ENCODE data around the gene SPTLC1.

Gene SPTLC1

GRCh38 chr9:92059661-92060060 lies 55.6 kb downstream of the SPTLC1 start:
- Histone ChIP-seq H3K4me3 (ENCODE audit: severe bottlenecking) (no peak overlapping the region), H3K27me3 (ENCODE audit: insufficient read depth, poor library complexity, severe bottlenecking) (no peaks in the 10 kb centered on the region), H3K9me3 (ENCODE audit: severe bottlenecking) (no peaks in the 10 kb centered on the region), H3K4me1 (ENCODE audit: insufficient read depth, poor library complexity, severe bottlenecking) (no peaks in the 10 kb centered on the region), H3K27ac (ENCODE audit: poor library complexity, severe bottlenecking) (no peak overlapping the region), H3K36me3 (ENCODE audit: low read depth) (peaks cover 63% of the 10 kb centered on the region)
- ATAC-seq (ENCODE audit: low read depth) (no peak), DNase-seq (ENCODE audit: low spot score) (no peak)
- TF ChIP-seq CTCF (IDR thresholded peaks at IDR 0.05; ENCODE audit: poor library complexity, severe bottlenecking): no peak

- TF ChIP-seq CTCF (IDR thresholded peaks at IDR 0.05; ENCODE audit: poor library complexity, severe bottlenecking): no peak
- ATAC-seq (ENCODE audit: low read depth) (no peak), DNase-seq (ENCODE audit: low spot score) (no peak)
- no peak overlapping the region for H3K27ac ChIP-seq (ENCODE audit: poor library complexity, severe bottlenecking)
- no peaks in the 10 kb centered on the region for H3K4me1 ChIP-seq (ENCODE audit: insufficient read depth, poor library complexity, severe bottlenecking)
- peaks cover 66% of the 10 kb centered on the region for H3K36me3 ChIP-seq (ENCODE audit: low read depth)
- H3K27me3 ChIP-seq (ENCODE audit: insufficient read depth, poor library complexity, severe bottlenecking): no peaks in the 10 kb centered on the region
- no peak overlapping the region for H3K4me3 ChIP-seq (ENCODE audit: severe bottlenecking)
- H3K9me3 ChIP-seq (ENCODE audit: severe bottlenecking): no peaks in the 10 kb centered on the region
These were observed 56.3 kb downstream of the SPTLC1 start for GRCh38 chr9:92058723-92059444.

GRCh38 chr9:92058026-92058425 lies 57.2 kb downstream of the SPTLC1 start:
- TF ChIP-seq CTCF (IDR thresholded peaks at IDR 0.05; ENCODE audit: poor library complexity, severe bottlenecking): no peak
- ATAC-seq (ENCODE audit: low read depth): no peak
- no peaks in the 10 kb centered on the region for H3K4me1 ChIP-seq (ENCODE audit: insufficient read depth, poor library complexity, severe bottlenecking)
- H3K27me3 ChIP-seq (ENCODE audit: insufficient read depth, poor library complexity, severe bottlenecking): no peaks in the 10 kb centered on the region
- no peaks in the 10 kb centered on the region for H3K9me3 ChIP-seq (ENCODE audit: severe bottlenecking)
- no peak for DNase-seq (ENCODE audit: low spot score)
- no peak overlapping the region for H3K27ac ChIP-seq (ENCODE audit: poor library complexity, severe bottlenecking)
- no peak overlapping the region for H3K4me3 ChIP-seq (ENCODE audit: severe bottlenecking)
- peaks cover 69% of the 10 kb centered on the region for H3K36me3 ChIP-seq (ENCODE audit: low read depth)

DNA sequence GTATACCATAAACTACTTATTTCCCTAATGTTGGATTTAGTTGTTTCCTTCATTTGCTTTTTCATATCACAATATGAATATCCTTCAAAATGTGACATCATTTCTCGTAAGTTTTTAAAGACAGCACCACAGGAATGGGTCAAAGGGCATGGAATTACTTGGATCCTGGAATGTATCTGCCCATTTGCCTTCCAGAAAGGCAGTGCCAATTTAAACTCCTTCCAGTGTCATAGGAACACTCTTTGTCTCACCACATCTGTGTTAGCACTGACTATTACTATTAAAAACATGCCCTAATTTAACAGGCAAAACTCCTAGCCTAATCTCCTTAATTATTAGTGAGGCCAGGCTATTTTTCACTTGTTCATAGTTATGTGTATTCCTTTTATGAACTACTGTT lies 58.0 kb downstream of the SPTLC1 start:
- H3K4me3 ChIP-seq (ENCODE audit: severe bottlenecking): no peak overlapping the region
- no peak overlapping the region for H3K27ac ChIP-seq (ENCODE audit: poor library complexity, severe bottlenecking)
- no peaks in the 10 kb centered on the region for H3K4me1 ChIP-seq (ENCODE audit: insufficient read depth, poor library complexity, severe bottlenecking)
- no peak for DNase-seq (ENCODE audit: low spot score)
- peaks cover 68% of the 10 kb centered on the region for H3K36me3 ChIP-seq (ENCODE audit: low read depth)
- ATAC-seq (ENCODE audit: low read depth): no peak
- TF ChIP-seq CTCF (IDR thresholded peaks at IDR 0.05; ENCODE audit: poor library complexity, severe bottlenecking): no peak
- no peaks in the 10 kb centered on the region for H3K9me3 ChIP-seq (ENCODE audit: severe bottlenecking)
- H3K27me3 ChIP-seq (ENCODE audit: insufficient read depth, poor library complexity, severe bottlenecking): no peaks in the 10 kb centered on the region

DNA sequence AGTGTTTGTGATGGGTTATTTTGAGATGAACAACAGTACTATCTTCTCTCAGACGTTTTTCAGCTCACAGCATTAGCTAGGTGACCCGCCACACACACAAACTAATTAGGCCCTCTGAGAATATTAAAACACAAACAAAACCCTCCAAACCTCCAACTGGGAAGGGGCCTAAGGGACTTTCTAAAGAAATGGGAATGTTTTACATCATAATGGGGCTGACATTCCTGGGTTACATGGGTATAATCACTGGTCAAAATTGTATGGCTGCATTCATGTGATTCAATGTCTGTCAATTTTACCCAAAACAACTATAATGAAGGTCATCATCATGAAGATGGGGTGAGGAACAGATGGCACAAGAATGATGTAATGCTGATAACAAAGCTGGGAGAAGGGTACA lies 59.6 kb downstream of the SPTLC1 start:
- no peak for ATAC-seq (ENCODE audit: low read depth)
- Histone ChIP-seq H3K9me3 (ENCODE audit: severe bottlenecking) (no peaks in the 10 kb centered on the region), H3K27ac (ENCODE audit: poor library complexity, severe bottlenecking) (no peak overlapping the region), H3K27me3 (ENCODE audit: insufficient read depth, poor library complexity, severe bottlenecking) (no peaks in the 10 kb centered on the region), H3K4me1 (ENCODE audit: insufficient read depth, poor library complexity, severe bottlenecking) (no peaks in the 10 kb centered on the region), H3K36me3 (ENCODE audit: low read depth) (peaks cover 66% of the 10 kb centered on the region), H3K4me3 (ENCODE audit: severe bottlenecking) (no peak overlapping the region)
- TF ChIP-seq CTCF (IDR thresholded peaks at IDR 0.05; ENCODE audit: poor library complexity, severe bottlenecking): no peak
- no peak for DNase-seq (ENCODE audit: low spot score)
